T follicular helper cell (primary cell): Measurements from ENCODE around the gene BAZ2A.
"Not testable (repeated sequence)": the region's sequence is repeated elsewhere in the genome, so short reads cannot be mapped to it uniquely, and the experiment has no call there.

Experiments
- DNase-seq: peaks from one replicate; pipeline ENCODE4 v3.0.0-alpha.2; 2020; ENCODE audit warnings: low read depth

Gene BAZ2A

DNA sequence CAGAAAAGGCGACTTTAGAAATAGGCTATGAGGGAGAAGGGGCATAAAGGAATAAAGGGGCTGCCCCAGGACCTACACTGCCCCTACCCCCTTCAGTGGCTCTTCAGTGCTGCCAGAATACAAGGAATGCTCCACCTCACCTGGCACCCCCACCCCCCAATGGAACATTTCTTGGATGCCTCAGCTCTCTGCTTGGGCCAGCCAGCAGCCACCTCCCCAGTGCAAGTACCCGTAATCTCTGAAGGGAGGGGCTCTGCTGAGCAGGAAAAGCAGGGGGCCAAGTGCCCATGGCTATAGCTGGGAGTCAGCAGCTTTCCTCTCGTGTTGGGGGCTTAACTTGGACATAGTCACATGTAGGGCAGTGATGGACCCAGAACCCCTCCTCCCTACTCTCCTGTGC is 33.3 kb downstream of the BAZ2A start:
- DNase-seq: no peak

DNA sequence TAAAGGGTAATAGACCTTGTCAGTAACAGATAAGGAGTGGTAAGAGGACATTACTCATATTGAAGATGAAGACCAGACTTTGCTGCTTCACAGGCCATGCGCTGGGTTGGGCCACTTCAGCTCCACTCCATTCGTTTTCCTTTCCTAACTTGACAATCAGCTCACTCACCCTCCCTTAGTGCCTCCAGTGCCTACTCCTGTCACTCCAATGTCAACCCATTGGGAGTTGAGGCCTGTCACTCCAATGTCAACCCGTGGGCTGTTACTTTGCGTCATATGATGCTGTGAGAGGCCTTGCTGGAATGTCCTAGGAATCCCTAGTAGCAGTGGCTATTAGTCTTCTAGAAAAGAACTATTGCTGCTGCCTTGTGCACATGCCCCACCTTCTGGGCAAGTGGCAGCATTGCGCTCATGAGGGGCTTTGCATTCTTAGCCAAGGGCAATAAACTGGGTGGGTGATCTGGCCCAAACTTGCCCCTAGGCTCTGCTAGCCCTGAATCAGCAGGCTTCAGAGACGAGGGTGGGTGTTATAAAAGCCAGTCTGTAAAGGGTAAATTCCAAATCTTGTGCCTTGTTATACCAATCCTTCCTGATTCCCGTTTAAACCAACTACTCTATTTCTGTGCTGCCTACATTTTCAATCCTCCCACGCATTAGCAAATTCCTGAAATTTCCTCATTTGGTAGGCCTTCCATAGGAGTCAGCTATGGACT is 36.1 kb downstream of the BAZ2A start:
- DNase-seq: peak; percentile 40

DNA sequence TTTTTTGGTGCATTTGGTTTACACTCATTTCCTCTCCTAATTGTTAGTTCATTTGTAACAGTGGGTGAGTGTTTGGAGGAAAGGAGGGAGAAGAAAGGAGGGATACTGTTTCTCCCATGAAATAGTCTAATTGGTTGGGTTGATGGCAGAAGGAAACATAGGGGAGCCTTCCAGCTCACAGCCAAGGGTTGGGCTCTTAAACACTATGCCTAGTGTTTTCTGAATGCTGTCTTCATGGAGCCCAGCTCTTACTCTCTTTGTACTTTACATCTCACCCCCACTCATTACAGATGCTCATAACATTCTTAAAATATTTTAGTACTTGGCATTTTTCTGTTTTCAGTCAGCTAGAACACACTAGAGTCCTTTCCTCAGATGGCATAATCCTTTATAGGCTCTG is 38.2 kb downstream of the BAZ2A start:
- no peak for DNase-seq

DNA sequence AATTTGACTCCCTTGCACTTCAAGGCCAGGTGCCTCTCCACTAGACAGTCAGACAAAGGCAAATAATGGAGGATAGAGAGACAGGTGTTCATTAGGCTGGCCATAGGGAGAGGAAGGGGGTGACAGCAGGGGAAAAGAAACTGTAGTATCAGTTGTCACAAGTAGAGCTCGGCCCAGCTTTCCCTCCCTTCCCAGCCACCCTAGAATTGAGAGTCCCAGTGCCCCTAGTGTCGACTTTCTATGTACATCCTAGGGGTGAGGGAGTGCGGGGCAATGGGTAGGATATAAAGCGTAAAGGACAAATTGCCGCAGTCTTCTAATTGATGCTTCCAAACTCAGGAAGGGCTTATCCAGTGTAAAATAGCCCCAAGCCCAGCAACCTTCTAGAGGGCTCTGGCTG is 39.0 kb downstream of the BAZ2A start:
- DNase-seq: no peak

DNA sequence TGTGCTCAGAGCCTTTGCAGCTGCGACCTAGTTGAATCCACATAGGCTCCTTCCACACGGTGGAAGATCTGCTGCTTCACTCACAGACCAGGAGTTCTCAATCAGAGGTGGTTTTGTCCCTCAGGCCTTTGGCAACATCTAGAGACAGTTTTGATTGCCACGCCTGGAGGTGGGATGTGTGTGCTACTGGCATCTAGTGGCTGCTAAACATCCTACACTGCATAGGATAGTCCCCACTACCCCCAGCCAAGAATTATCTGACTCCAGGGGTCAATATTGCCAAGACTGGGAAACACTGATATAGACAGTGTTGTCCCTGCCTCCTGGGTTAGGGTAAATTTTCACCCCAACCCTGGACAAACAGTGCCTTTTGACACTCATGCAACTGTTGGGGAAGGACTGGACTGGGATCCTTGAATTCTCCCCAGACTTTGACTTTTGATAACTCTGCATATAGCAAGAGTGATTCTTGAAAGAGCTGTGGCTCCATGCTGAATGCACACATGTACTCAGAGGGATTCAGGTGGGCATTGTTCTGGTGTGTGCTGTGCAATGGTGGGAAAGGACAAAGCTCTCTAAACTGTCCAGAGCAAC is 39.8 kb downstream of the BAZ2A start:
- DNase-seq: no peak

DNA sequence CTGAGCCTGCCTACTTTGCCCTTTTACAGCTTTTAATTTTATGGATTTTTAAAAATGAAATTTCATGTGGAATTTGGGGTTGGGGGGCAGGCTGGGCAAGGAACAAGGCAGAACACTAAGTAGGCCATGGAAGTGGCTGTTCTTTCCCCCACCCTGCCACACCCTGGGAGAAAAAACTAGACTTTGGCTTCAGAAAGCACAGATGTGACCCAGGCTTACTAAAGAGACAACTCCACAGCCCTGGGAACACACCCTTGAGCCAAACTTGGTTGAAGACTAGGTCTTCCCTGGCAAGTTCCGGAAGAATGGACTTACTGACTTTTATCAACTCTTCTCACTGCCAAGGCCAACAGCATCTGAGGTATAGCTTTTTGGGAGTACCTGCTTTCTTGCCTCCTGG is 40.3 kb downstream of the BAZ2A start:
- no peak for DNase-seq

DNA sequence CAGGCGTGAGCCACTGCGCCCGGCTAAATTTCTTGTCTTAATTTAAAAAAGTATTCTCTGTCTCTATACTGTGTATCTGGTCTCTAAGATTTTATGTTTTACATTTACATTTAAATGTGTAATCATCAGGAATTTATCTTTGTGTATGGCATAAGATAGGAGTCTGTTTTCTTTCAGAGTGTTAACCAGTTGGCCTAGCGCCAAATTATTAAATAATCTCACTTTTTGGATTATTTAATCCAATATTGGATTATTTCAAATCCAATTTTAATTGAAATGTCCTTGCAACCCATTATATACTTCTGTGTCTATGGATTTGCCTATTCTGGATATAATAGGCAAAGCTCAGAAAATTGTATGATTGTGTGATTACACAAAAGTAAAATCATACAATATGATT is 45.0 kb downstream of the BAZ2A start:
- DNase-seq: no peak

DNA sequence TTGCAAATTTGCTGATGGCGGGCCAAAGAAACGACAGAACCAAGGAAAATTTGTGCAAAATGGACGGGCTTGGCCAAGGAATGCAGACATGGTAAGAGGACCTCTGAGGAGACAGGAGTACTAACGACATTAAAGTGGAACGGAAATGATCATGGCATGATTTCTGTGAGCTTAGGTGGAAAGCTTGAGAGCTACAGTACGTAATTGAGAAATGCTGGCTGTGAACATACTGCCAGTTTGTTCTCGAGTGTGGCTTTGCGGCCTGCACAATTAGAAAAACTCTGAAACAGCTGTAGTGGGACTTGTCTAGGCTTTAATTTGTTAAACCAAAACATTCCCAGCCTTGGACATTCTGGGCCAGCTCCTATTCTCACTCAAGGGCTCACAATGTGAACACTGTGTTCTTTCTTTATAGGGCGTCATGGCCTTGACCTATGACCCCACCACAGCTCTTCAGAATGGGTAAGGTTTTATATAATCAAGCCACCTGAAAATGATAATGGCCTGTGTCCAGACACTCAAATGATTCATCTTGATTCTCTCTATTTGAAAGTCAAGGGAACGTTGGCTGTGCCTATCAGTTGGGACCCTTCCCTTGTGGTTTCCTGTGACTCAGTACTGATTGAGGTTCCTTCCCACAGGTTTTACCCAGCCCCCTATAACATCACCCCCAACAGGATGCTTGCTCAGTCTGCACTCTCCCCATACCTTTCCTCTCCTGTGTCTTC is 48.5 kb downstream of the BAZ2A start:
- no peak for DNase-seq

DNA sequence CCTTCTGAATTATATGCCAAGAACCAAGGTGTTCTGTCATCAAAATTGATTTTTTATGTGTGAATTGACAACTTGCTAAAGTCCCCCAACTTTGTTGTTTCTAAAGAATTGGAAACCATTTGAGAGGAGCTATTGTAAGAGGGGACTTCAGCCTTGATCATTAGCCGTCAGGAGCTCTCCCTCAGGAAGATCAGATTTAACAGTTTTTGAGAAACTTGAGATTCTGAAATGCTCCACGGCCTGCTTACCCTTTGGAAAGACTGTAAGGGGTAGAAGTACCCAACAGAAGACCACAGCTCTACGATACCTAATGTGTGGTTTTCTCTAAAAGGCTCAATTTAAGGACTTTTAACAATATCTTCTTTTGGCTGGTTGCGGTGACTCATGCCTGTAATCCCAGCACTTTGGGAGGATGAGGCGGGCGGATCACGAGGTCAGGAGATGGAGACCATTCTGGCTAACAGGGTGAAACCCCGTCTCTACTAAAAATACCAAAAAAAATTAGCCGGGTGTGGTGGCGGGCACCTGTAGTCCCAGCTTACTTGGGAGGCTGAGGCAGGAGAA is 51.1 kb downstream of the BAZ2A start:
- DNase-seq: no peak

DNA sequence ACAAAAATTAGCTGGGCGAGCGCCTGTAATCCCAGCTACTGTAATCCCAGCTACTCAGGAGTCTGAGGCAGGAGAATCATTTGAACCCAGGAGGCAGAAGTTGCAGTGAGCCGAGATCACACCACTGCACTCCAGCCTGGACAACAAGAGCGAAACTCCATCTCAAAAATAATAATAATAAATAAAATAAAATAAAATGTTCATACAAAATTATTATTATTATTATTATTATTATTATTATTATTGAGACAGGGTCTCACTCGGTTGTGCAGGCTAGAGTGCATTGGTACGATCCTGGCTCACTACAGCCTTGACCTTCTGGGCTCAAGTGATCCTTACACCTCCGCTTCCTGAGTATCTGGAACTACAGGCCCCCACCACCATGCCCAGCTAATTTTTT is 52.9 kb downstream of the BAZ2A start:
- not testable (repeated sequence) for DNase-seq

DNA sequence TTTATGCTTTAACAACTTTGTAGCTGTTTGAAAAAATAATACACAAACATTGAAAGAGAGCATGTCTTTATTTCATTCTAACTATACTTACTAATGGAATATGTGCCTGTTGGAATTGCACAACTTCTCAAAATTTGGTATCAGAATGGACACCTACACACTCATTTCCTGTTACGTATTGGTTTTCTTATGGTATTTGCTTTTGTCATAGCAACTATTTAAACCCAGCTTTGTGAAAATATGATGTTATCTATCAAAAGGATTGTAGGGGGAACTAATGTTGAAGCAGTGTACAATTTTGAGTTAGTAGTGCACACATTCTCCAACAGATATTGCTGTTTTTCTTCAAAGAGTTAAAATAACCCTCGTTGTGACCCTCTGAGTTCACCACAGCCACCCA is 55.9 kb downstream of the BAZ2A start:
- no peak for DNase-seq

DNA sequence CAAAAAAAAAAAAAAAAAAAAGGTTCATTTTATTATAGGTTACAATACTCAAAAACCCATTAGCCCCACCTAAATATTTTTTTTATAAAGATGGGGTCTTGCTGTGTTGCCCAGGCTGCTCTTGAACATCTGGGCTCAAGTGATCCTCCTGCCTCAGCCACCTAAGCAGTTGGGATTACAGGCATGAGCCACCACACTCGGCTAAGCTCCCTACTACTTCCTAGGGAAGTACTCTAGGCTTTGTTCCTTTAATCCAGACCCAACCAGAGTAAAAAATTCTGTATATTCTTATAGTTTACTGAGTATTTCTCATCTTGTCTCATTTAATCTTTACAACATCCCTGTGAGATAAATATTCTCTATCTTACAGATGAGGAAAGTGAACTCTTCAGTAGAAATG is 57.8 kb downstream of the BAZ2A start:
- no peak for DNase-seq

DNA sequence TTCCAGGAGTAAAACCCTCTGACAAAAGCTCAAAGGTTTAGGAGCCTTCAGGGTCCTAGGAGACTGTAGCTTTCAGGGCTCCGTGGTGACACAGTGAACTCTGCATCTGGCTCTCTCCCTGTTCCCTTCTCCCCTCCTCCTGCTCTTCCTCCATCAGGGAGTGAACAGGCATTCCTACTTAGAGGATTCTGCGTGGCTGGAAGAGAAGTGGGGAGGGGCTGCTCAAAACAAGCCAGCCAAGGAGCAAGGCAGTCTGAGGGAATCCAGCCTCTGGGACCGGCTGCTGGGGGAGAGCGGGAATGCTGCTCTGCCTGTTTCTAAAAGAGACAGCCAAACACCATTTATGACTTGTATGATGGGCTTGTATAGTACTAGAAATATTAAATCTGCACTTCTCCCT is 59.0 kb downstream of the BAZ2A start:
- DNase-seq: no peak

DNA sequence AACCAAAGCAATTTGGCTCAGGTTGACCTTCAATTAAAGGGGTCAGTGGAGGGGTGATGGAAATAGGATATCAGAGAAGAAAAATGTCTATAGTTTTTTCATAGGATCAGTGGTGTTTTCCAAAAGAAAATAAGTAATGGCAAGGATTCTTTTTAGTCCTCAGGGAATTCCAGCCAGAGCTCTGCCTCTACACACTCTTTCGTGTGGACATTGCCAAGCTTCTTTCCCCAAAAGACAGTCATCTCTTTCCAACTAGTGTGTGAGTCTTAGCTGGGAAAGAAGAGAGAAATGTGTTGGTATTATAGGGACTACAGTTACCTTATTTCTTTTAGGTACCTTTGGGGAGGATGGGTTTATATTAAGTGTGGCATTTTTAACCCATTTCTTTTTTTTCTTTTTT is 62.0 kb downstream of the BAZ2A start:
- no peak for DNase-seq

DNA sequence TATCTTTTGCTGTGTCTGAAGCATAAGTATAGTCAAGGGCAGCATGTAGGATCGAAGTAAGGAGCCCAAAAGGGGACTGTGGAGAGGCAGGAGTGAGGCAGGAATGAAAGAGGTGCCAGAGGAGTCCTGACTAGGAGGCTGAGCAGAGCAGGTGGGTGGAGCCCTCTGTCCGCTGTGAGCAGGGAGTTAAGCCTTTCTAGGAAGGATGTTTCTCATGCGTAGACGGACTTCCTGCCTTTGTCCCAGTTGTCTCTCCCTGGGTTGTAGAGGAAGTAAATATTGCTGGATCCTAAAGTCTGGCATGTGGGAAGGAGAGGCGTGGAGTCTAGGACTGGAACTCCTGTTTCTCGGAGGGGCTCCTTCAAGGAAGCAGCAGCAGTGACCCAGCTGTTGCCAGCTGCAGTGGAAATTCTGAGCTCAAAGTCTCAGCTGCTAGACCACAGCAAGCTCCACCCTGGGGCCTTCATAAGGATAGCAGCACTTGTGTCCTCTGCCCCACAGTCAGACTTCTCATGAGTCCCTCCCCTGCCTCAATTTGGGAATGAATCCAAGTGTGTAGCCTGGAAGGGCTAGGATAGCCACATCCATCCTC is 64.5 kb downstream of the BAZ2A start:
- DNase-seq: no peak

DNA sequence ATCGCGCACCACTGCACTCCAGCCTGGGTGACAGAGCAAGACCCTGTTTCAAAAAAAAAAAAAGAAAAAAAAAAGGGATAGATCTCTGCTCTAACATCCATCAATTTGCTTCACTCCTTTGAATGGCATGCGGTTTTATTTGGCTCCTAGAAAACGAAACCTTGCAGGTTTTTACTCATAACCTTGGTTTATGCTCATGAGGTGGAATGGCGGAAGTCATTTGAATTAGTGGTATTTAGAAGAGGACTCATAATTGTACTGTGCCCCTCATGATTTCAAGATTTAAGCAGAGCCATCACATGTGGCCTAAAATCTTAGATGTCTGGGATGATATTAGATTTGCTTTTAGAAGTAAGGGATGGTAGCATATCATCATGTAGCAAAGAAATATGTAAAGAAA is 79.1 kb downstream of the BAZ2A start:
- no peak for DNase-seq

DNA sequence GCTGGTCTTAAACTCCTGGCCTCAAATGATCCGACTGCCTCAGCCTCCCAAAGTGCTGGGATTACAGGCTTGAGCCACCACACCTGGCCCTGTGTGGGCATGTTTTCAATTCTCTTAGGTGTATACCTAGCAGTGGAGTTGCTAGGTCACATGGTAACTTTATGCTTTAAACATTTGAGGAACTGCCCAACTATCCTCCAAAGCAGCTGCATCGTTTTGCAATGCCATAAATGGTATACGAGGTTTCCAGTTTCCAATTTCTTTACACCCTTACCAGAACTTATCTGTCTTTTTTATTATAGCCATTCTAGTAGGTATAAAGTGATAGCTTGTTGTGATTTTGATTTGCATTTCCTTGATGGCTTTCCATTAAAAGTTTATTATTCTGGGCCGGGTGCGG is 83.4 kb downstream of the BAZ2A start:
- DNase-seq: no peak
